Caco-2 (cell line): ENCODE results near the gene LTBP3. TPM values are rescaled to one million over a fixed set of nuclear protein-coding genes. Genes with fewer than 3 reads are reported as not detected.

Source experiments
- BruUV-seq: library from RNA; stranded (reverse); fragments of 400-500 nt; replicated peaks from 2 replicates; lab custom pipeline; 2021; lab: Mats Ljungman, UMichigan
- CTCF ChIA-PET: fragments of 300-600 bp; sonication (Branson Sonifier 250); formaldehyde crosslinking; loops from one replicate; lab custom pipeline; 2022; ENCODE audit warnings: antibody characterized with exemption; lab: Charles Lee
- POLR2A ChIA-PET: fragments of 300-600 bp; sonication (Branson Sonifier 250); formaldehyde crosslinking; loops from one replicate; lab custom pipeline; 2022; ENCODE audit warnings: antibody characterized with exemption; lab: Charles Lee
- DNase-seq, 2 experiments: peaks; one replicate each; pipeline versions ENCODE4 v3.0.0 to v3.0.0-alpha.2; 2020 to 2022
- H3K27me3 ChIP-seq: replicated peaks from 2 replicates; pipeline ENCODE4 v1.6.0; 2011; ENCODE audit warnings: low read length; ENCODE audit not compliant: control insufficient read depth, insufficient read depth
- H3K36me3 ChIP-seq: 2 replicates; pipeline ENCODE4 v1.5.1; 2011; ENCODE audit warnings: low read length; ENCODE audit not compliant: control insufficient read depth, insufficient read depth
- H3K4me1 ChIP-seq: fragments of 250-450 bp; sonication (Bioruptor Pico); 2 replicates; pipeline ENCODE4 v1.5.1; 2020; ENCODE audit warnings: mild to moderate bottlenecking
- H3K4me3 ChIP-seq: 2 replicates; pipeline ENCODE4 v1.5.1; 2011; ENCODE audit warnings: low read depth, mild to moderate bottlenecking, control low read depth, low read length
- H3K9me3 ChIP-seq: fragments of 250-450 bp; sonication (Bioruptor Pico); 2 replicates; pipeline ENCODE4 v1.5.1; 2020; ENCODE audit warnings: mild to moderate bottlenecking, moderate library complexity
- H3K27ac Mint-ChIP-seq: one replicate; pipeline ENCODE4 v1.8.0; 2022; ENCODE audit warnings: mixed read lengths; ENCODE audit not compliant: unreplicated experiment
- H3K27me3 Mint-ChIP-seq: one replicate; pipeline ENCODE4 v1.8.0; 2022; ENCODE audit warnings: mixed read lengths; ENCODE audit not compliant: insufficient read depth, unreplicated experiment
- H3K36me3 Mint-ChIP-seq: one replicate; pipeline ENCODE4 v1.8.0; 2022; ENCODE audit warnings: mild to moderate bottlenecking, mixed read lengths; ENCODE audit not compliant: insufficient read depth, unreplicated experiment
- H3K4me1 Mint-ChIP-seq: one replicate; pipeline ENCODE4 v1.8.0; 2022; ENCODE audit warnings: low read depth, mixed read lengths; ENCODE audit not compliant: unreplicated experiment
- H3K4me3 Mint-ChIP-seq: one replicate; pipeline ENCODE4 v1.8.0; 2022; ENCODE audit warnings: mild to moderate bottlenecking, moderate library complexity, mixed read lengths; ENCODE audit not compliant: unreplicated experiment
- H3K9me3 Mint-ChIP-seq: one replicate; pipeline ENCODE4 v1.8.0; 2022; ENCODE audit warnings: mixed read lengths; ENCODE audit not compliant: unreplicated experiment
- intact Hi-C: fragments of 100-400 bp; cut with micrococcal nuclease; formaldehyde crosslinking; loops from one replicate; pipeline ENCODE4 v1.10.0; 2022; ENCODE audit not compliant: unreplicated experiment
- total RNA-seq: library from RNA; stranded (reverse); gene quantifications from 2 replicates; pipeline ENCODE4 v1.2.3, GENCODE V29; 2022
- TF ChIP-seq, protein P1 (sequence below), 2 experiments: fragments of 200-600 bp in 1 of 2; IDR thresholded peaks; 1 replicate in 1 of 2; 2 replicates in 1 of 2; pipeline versions ENCODE4 v1.5.1 to v1.8.0; 2011 to 2022; ENCODE audit warnings: antibody characterized with exemption in 1 of 2, control low read depth in 1 of 2, inconsistent platforms in 1 of 2, low read depth in 1 of 2, low read length in 1 of 2, mild to moderate bottlenecking in 1 of 2, moderate library complexity in 1 of 2; ENCODE audit not compliant: insufficient read depth in 1 of 2, severe bottlenecking in 1 of 2, unreplicated experiment in 1 of 2

The LTBP3 gene
- total RNA-seq, 1 experiment from 2014 or later = 91.2 TPM

DNA sequence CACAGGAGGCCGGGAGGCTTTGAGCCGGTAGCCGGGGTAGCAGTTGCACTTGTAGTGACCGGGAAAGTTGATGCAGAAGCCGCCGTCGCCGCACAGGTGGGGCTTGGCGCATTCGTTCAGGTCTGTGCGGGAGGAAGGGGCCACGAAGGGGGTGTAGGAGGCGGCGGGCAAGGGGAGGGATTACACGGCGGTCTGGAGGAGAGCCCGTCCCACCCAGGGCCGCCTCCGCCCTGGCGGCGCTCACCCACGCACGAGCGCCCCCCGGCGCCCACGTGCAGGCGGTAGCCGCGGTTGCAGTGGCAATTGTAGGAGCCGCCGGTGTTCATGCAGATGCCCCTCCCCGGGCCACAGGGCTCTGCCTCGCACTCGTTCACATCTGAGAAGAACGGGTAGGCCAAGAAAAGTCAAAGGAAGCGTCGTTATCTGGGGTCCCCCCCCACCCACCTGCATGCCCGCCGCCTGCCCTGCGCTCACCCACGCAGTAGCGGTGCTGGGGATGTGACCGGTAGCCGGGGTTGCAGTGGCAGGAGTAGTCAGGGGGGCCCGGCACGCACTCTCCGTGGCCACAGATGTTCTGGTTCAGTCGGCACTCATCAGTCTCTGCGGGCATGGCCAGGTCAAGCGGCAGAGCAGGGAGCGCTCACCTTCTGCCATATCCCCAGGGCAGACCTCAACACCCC lies 10.6 kb downstream of the LTBP3 start:
- BruUV-seq = no TSS peak

DNA sequence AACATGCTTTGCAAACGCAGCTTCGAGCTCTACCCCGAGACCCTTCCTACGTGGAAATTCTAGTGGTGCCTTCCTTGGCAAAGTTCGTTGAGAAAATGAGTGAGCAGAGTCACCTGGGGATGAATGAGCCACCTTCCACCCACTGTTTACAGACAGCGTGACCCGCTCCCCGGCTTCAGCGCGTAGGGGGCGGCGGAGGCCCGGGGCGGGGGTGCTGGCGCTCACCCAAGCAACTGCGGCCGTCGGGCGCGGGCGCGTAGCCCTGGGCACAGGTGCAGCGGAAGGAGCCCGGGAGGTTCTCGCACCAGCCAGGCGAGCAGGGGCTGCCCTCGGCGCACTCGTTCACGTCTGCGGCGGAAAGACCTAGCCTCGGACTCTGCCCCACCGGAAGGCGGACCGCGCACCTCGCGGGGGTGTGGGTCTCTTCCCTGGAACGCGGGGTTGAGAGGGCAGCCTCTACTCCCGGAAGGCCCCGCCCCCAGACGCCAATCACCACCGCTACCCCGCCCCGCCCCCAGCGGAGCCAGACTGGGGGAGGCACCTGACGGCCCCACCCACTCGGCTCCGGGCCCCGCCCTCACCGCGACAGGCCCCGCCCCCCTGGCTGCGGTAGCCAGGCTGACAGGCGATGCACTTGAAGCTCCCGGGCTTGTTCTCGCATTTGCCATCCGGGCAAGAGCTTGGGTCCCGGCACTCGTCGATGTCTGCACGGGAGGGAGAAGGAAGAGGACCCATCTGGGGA lies 11.8 kb downstream of the LTBP3 start:
- H3K36me3 Mint-ChIP-seq = peaks cover 40% of the 10 kb centered on the region
- peak; percentile 98 to 99 for DNase-seq
- POLR2A ChIA-PET = interaction anchor here (0.7 to 0.8 kb wide), 3 partner anchors 21 to 187 kb away, joined by 3 to 7 read pairs (median 3); partner anchors contain the start of genes SCYL1 and ZNRD2

More for the DNA sequence above, 10.6 kb downstream of the LTBP3 start:
- Mint-ChIP-seq H3K4me3 (no peak overlapping the region), H3K27ac (no peak overlapping the region), H3K4me1 (peaks cover 45% of the 10 kb centered on the region), H3K9me3 (no peaks in the 10 kb centered on the region), H3K36me3 (peaks cover 42% of the 10 kb centered on the region), H3K27me3 (no peaks in the 10 kb centered on the region)
- H3K36me3 ChIP-seq = 0 out of 2 replicates have a peak, but pooled peaks cover 2% of the 10 kb centered on the region
- ChIA-PET CTCF (no interaction called here), POLR2A (interaction anchor here (0.8 kb wide), 2 partner anchors 22 to 23 kb away, joined by 3 to 7 read pairs; partner anchors contain the start of genes SCYL1 and ZNRD2)
- no peaks in the 10 kb centered on the region for H3K9me3 ChIP-seq
- TF ChIP-seq, protein P1, sequence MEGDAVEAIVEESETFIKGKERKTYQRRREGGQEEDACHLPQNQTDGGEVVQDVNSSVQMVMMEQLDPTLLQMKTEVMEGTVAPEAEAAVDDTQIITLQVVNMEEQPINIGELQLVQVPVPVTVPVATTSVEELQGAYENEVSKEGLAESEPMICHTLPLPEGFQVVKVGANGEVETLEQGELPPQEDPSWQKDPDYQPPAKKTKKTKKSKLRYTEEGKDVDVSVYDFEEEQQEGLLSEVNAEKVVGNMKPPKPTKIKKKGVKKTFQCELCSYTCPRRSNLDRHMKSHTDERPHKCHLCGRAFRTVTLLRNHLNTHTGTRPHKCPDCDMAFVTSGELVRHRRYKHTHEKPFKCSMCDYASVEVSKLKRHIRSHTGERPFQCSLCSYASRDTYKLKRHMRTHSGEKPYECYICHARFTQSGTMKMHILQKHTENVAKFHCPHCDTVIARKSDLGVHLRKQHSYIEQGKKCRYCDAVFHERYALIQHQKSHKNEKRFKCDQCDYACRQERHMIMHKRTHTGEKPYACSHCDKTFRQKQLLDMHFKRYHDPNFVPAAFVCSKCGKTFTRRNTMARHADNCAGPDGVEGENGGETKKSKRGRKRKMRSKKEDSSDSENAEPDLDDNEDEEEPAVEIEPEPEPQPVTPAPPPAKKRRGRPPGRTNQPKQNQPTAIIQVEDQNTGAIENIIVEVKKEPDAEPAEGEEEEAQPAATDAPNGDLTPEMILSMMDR (IDR thresholded peaks at IDR 0.05; ENCODE audit: insufficient read depth in 1 of 2, low read depth in 1 of 2, low read length in 1 of 2, severe bottlenecking in 1 of 2, unreplicated experiment in 1 of 2) = no peak
- H3K4me1 ChIP-seq = peaks cover 27% of the 10 kb centered on the region
- intact Hi-C loops = no loop called here
- H3K27me3 ChIP-seq = no peaks in the 10 kb centered on the region
- DNase-seq = no peak
- no peak overlapping the region for H3K4me3 ChIP-seq

More for the DNA sequence above, 11.8 kb downstream of the LTBP3 start:
- TF ChIP-seq, protein P1 (IDR thresholded peaks at IDR 0.05; ENCODE audit: insufficient read depth in 1 of 2, low read depth in 1 of 2, low read length in 1 of 2, severe bottlenecking in 1 of 2, unreplicated experiment in 1 of 2) = no peak
- H3K4me1 Mint-ChIP-seq = peaks cover 45% of the 10 kb centered on the region
- Histone ChIP-seq H3K4me1 (peaks cover 23% of the 10 kb centered on the region), H3K36me3 (0 out of 2 replicates have a peak, but pooled peaks cover 2% of the 10 kb centered on the region), H3K9me3 (no peaks in the 10 kb centered on the region), H3K27me3 (no peaks in the 10 kb centered on the region), H3K4me3 (peak overlapping the region; percentile 58)
- no peaks in the 10 kb centered on the region for H3K9me3 Mint-ChIP-seq
- BruUV-seq = no TSS peak
- intact Hi-C loops = loop anchor here (1.0 kb wide), 1 partner anchor 24 kb away; the partner anchor contains the start of gene ZNRD2
- no peaks in the 10 kb centered on the region for H3K27me3 Mint-ChIP-seq
- no peak overlapping the region for H3K27ac Mint-ChIP-seq
- CTCF ChIA-PET = interaction anchor here (0.5 to 0.7 kb wide), 3 partner anchors 31 to 1835 kb away, joined by 3 to 4 read pairs (median 3); no protein-coding TSS in a partner anchor
- H3K4me3 Mint-ChIP-seq = peak overlapping the region; percentile 67
